ENCODE results near the gene DNM3.
"Not testable (repeated sequence)": the region's sequence is repeated elsewhere in the genome, so short reads cannot be mapped to it uniquely, and the experiment has no call there.

Gene DNM3

GRCh38 chr1:172006660-172007059 is 165.4 kb downstream of the DNM3 start:
- TF ChIP-seq CSDC2 (CRISPR knock-in tag; IDR thresholded peaks at IDR 0.05) (no peak), TOX (CRISPR knock-in tag; IDR thresholded peaks at IDR 0.05; ENCODE audit: borderline replicate concordance) (peak; percentile 24; the same call in 1 of the 2 replicates)
- peak; percentile 67 for ATAC-seq

GRCh38 chr1:172018727-172019311 is 177.5 kb downstream of the DNM3 start:
- no peak for ATAC-seq
- TF ChIP-seq ZNF8 (CRISPR knock-in tag; IDR thresholded peaks at IDR 0.05) (no peak), OSR1 (CRISPR knock-in tag; IDR thresholded peaks at IDR 0.05) (no peak)

- TF ChIP-seq ZNF8 (CRISPR knock-in tag; IDR thresholded peaks at IDR 0.05) (no peak), ARNTL (CRISPR knock-in tag; IDR thresholded peaks at IDR 0.05; ENCODE audit: borderline replicate concordance, low read depth) (no peak), BACH2 (CRISPR knock-in tag; IDR thresholded peaks at IDR 0.05; ENCODE audit: borderline replicate concordance) (no peak), CSDC2 (CRISPR knock-in tag; IDR thresholded peaks at IDR 0.05) (no peak), CSRNP3 (CRISPR knock-in tag; IDR thresholded peaks at IDR 0.05) (no peak), TSHZ2 (CRISPR knock-in tag; IDR thresholded peaks at IDR 0.05) (no peak), ESRRG (CRISPR knock-in tag; IDR thresholded peaks at IDR 0.05) (no peak), ZNF565 (CRISPR knock-in tag; conservative IDR thresholded peaks at IDR 0.05; ENCODE audit: low read depth) (no peak), OSR1 (CRISPR knock-in tag; IDR thresholded peaks at IDR 0.05) (no peak), ZFP3 (CRISPR knock-in tag; IDR thresholded peaks at IDR 0.05) (no peak), PPARA (CRISPR knock-in tag; IDR thresholded peaks at IDR 0.05; ENCODE audit: borderline replicate concordance) (no peak), ZC3H10 (CRISPR knock-in tag; IDR thresholded peaks at IDR 0.05) (no peak), SNAI2 (CRISPR knock-in tag; IDR thresholded peaks at IDR 0.05) (no peak), RARB (CRISPR knock-in tag; IDR thresholded peaks at IDR 0.05) (no peak), PATZ1 (CRISPR knock-in tag; IDR thresholded peaks at IDR 0.05; ENCODE audit: borderline replicate concordance) (no peak), TCF4 (CRISPR knock-in tag; IDR thresholded peaks at IDR 0.05; ENCODE audit: borderline replicate concordance) (no peak), GLIS3 (CRISPR knock-in tag; IDR thresholded peaks at IDR 0.05) (no peak)
- ATAC-seq = no peak
Observed at GRCh38 chr1:172019976-172020375, 178.7 kb downstream of the DNM3 start.

- ATAC-seq = no peak
- TF ChIP-seq GLIS3 (CRISPR knock-in tag; IDR thresholded peaks at IDR 0.05) = no peak
- TF ChIP-seq ESRRG (CRISPR knock-in tag; IDR thresholded peaks at IDR 0.05) = no peak
- no peak for TF ChIP-seq BACH2 (CRISPR knock-in tag; IDR thresholded peaks at IDR 0.05; ENCODE audit: borderline replicate concordance)
- no peak for TF ChIP-seq ISL1 (CRISPR knock-in tag; IDR thresholded peaks at IDR 0.05)
- no peak for TF ChIP-seq ZNF565 (CRISPR knock-in tag; conservative IDR thresholded peaks at IDR 0.05; ENCODE audit: low read depth)
- TF ChIP-seq PPARA (CRISPR knock-in tag; IDR thresholded peaks at IDR 0.05; ENCODE audit: borderline replicate concordance) = no peak
- no peak for TF ChIP-seq TSHZ2 (CRISPR knock-in tag; IDR thresholded peaks at IDR 0.05)
- no peak for TF ChIP-seq OSR1 (CRISPR knock-in tag; IDR thresholded peaks at IDR 0.05)
- TF ChIP-seq TOX (CRISPR knock-in tag; IDR thresholded peaks at IDR 0.05; ENCODE audit: borderline replicate concordance) = no peak
- no peak for TF ChIP-seq CREB5 (CRISPR knock-in tag; IDR thresholded peaks at IDR 0.05; ENCODE audit: low read depth)
- no peak for TF ChIP-seq ARNTL (CRISPR knock-in tag; IDR thresholded peaks at IDR 0.05; ENCODE audit: borderline replicate concordance, low read depth)
- no peak for TF ChIP-seq SNAI2 (CRISPR knock-in tag; IDR thresholded peaks at IDR 0.05)
- TF ChIP-seq ZC3H10 (CRISPR knock-in tag; IDR thresholded peaks at IDR 0.05) = no peak
Observed at GRCh38 chr1:172024516-172024915, 183.2 kb downstream of the DNM3 start.

- ATAC-seq = not testable (repeated sequence)
Observed at GRCh38 chr1:172024944-172025738, 183.8 kb downstream of the DNM3 start.

Measured in SK-N-SH treated with all-trans-retinoic acid at 6 μM for 48 hours (cell line).